ENCODE measurements around the gene MAPK10.

Gene MAPK10

GRCh38 chr4:85961887-85962286 is 398.0 kb downstream of the MAPK10 start:
- no peak for DNase-seq

GRCh38 chr4:85956293-85956945 is 403.4 kb downstream of the MAPK10 start:
- DNase-seq, result no peak

GRCh38 chr4:85955620-85956292 is 404.1 kb downstream of the MAPK10 start:
- DNase-seq, result no peak

GRCh38 chr4:85953651-85954018 is 406.2 kb downstream of the MAPK10 start:
- no peak for DNase-seq

- DNase-seq, result no peak
Observed at GRCh38 chr4:85952972-85953650, 406.7 kb downstream of the MAPK10 start.

DNA sequence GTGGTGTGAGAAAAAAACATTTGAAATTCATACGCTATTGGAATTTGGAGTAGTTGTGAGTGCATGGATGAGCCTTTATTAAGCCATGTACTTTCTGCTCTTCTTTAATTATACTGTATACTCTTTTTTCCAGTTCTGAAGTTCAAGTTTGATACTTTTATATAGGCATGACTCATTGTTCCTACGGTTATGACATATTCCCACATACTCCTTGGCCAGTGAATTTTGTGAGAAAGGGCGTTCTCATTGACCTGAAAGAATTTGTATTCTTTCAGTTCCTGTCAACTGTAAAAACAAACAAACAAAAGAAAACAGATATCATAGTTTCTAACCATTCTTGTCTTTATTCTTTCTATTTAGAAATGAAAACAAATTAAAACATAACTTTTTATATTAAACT is 407.3 kb downstream of the MAPK10 start:
- DNase-seq, result no peak

DNA sequence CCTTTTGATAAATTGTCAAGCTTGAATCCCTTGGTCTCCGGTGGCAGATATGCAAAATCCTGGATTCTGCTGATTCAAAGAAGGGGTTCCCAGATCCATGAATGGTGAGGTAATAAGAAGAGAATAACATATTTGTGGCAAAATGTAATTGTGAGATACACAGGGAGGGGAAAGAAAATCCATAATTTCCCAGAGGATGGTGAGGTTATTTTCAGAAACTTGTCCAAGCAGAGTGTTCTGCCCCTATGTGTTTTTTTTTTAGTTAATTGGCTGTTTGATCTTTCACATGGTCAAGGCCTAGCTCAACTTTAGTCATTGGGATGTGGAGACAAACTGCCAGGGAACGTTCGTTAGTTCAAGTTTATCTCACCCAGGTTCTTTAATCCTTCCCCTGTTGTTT is 408.8 kb downstream of the MAPK10 start:
- no peak for DNase-seq

DNA sequence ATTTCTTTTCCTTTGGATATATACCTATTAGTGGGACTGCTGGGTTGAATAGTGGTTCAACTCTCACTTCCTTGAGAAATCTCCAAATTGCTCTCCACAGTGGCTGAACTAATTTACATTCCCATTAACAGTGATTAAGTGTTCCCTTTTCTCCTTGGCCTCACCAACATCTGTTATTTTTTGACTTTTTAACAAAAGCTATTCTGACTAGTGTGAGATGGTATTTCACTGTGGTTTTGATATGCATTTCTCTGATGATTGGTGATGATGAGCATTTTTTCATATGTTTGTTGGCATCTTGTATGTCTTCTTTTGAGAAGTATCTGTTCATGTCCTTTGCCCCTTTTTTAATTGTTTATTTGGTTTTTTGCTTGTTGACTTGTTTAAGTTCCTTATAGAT is 413.0 kb downstream of the MAPK10 start:
- no peak for DNase-seq

DNA sequence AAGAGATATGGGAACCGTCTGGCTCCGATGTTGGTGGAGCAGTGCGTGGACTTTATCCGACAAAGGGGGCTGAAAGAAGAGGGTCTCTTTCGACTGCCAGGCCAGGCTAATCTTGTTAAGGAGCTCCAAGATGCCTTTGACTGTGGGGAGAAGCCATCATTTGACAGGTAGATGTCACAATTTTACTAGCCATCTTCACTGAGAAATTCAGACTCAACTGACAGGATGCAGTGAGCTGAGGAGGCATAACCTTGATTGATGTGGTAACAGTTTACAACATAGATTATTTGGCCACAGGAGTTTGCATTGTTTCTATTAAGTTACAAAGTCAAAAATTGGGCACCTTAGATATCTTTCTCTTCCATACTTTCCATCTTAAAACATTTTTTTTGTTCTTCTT is 417.7 kb downstream of the MAPK10 start:
- no peak for DNase-seq

DNA sequence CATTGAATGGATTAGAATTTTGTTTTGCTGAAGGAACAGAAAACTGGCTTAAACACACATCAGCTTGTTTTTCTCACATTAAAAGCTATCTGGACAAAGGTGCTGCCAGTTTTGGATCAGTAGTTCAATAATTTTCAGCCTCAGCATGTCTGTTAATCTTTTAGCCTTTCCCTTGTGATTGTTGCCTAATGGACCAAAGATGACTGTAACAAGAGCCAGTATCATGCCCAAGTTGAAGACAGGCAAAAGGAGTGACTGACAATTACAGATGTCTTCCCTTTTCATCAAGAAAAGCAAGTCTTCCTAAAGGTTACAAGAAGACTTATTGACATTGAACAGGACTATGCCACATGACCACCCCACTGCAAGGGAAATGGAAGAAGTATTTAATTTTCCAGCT is 419.7 kb downstream of the MAPK10 start:
- DNase-seq, result no peak

All from stimulated activated CD4-positive, alpha-beta T cell treated with anti-CD3 and anti-CD28 coated beads, Interleukin-2, amount 100 ng/mL, for 48 hours (primary cell).